GM21390 (cell line): Measurements from ENCODE around the gene NMUR1.

ENCODE experiments used
- ATAC-seq: cut with Tn5 transposase; IDR thresholded peaks from one replicate; pipeline ENCODE4 v1.9.1; 2021; ENCODE audit not compliant: unreplicated experiment

The NMUR1 gene

DNA sequence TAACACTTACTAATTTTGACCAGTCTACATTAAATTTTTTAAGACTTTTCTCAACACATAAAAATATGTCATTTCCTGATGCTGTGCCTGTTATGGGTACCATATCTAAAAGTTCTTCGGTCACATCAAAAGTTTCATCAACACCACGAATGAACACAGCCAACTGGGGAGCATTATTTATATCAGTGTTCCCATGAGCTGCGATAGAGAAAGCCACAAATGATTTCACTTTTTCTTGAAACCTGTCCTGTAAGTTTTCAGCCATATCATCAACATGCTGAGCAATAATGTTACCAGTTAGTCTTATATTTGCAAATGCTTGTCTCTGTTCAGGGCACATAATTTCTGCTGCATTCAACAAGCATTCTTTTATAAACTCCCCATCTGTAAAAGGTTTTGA lies 35.6 kb downstream of the NMUR1 start:
- ATAC-seq = no peak

DNA sequence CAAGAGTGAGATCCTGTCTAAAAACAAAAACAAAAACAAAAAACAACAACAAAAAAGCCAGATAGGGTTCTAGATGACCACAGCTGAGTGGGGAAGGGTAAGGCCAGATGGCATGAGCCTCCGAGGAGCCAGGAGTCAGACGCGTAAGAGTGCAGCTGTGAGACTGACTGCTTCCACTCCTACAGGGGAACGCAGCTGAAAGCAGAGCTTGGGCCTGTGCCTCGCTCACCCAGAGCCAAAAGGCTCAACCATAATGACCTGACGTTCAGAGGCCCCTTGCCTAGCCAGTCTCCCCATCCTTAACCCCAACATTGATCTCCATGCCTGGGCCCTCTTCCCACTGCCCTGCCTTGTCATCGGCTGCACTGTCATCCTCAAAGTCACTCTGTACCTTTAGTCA lies 39.4 kb downstream of the NMUR1 start:
- ATAC-seq = no peak

DNA sequence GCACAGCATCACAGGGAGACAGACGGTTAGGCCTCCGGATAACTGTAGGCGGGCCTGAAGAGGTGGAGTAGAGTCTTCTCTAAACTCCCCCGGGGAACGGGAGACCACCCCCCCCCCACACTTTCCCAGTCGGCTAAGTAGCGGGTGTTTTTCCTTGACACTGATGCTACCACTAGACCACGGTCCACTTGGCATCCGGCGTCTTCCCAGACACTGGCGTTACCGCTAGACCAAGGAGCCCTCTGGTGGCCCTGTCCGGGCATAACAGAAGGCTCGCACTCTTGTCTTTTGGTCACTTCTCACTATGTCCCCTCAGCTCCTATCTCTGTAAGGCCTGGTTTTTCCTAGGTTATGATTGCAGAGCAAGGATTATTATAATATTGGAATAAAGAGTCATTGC lies 40.3 kb downstream of the NMUR1 start:
- ATAC-seq = no peak

DNA sequence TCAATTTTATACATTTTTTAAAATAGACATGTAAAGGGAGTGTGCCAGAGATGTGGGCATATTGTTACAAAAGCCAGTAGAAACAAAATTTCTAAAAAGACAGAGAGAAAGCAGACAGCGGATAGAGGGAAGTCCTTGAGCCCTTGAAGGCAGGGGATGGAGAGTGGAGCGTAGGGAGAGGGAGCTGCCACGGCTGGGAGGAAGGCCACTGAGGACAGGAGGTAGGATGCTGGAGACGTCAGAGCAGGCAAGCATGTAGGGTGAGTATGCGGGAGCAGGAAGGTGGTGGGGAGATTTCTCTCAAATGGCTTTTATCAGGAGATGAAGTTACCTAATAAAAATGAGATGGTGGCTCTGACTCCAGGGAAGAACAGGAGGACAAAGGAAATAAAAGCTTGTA lies 41.9 kb downstream of the NMUR1 start:
- no peak for ATAC-seq

- no peak for ATAC-seq
Observed at GRCh38 chr2:231486851-231487596, 43.2 kb downstream of the NMUR1 start.

DNA sequence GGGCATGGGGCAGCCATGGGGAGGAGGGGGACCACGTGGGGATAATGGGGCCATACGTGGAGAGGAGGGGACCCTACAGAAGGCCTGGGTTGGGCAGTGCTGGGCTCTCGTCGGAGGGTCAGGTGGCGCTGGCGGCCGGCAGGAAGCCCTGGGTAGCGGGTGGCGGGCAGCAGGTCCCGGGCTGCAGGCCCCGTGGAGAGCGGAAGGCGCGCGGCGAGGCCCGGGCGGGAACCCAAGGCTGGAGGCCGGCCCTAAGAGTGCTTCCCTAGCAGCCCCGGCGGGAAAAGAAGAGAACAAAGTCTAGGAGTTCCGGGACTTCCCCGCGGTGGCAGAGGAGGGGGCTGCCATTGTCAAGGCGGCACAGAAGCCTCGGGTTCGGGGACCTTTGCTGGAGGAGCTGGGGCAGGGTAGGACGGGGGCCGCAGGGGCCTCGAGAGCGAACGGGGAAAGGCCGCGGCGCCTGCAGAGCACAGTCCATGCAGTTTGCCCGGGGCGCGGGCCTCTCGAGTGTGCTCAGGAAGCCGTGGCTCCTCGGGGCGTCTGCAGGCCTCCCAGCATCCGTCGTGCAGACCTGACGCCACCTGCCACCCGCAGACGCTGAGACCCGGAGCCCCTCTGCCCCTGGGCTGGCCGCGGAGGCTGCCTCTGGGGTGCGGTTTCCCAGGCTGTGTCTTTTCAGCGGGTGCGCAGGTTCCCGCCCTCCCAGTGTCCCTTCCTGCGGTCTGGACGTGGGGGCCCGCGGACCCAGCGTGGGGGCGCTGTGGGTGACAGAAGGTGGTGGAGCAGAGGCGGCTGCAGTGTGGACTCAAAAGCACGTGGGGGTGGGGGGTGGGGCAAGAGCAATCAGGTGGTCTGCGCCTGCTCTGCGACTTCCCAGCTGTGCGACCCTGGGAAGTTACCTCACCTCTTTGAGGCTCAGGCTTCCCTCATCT lies 46.6 kb downstream of the NMUR1 start:
- no peak for ATAC-seq

DNA sequence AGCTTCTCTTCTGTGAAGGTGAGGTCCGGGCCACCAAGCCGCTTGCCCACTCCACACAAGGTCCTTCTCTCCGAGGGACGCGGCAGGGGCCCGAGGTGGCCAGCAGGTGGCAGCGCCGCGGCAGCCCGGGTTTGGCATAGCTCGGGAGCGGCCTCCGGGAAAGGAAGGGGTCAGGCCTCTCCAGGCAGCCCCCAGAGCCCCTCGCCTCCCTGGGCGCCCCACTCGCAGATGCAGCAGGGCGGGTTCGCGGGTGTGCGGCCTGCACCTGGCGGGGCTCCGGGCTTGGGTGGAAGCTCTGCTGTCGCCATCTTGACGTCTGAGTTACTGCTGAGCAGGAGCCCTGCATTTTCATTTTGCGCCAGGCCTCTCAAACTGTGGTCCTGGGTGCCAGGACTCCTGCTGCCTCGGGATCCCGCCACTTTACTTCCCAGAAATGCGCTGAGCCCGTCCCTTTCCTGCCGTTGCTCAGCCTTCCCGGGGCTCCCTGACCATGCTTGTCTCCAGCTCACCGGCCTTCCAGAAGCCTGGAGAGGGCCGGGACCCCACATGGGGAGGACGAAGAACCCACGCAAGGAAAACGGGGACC lies 47.3 kb downstream of the NMUR1 start:
- ATAC-seq = peak; percentile 66

DNA sequence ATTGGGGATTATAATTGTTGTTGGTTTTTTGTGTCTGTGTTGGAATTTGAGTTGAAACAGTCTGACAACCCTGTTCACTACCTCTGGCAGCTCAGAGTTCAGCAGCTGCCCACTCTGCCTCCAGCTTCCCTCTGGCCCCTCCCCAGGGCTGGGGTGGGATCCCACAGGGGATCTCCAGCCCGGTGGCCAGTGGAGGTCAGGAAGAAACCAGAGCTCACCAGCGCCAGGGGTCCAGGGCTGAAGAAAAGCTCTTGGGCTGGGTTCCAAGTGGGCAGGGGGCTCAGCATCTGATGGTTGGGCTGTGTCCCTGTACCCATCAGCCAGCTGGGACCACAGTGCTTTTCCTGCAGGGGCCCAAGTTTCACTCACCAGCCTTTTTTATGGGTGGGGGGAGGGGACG lies 49.5 kb downstream of the NMUR1 start:
- no peak for ATAC-seq

GRCh38 chr2:231479455-231479854 lies 50.8 kb downstream of the NMUR1 start:
- no peak for ATAC-seq

- ATAC-seq = no peak
Observed at GRCh38 chr2:231476920-231477319, 53.3 kb downstream of the NMUR1 start.

DNA sequence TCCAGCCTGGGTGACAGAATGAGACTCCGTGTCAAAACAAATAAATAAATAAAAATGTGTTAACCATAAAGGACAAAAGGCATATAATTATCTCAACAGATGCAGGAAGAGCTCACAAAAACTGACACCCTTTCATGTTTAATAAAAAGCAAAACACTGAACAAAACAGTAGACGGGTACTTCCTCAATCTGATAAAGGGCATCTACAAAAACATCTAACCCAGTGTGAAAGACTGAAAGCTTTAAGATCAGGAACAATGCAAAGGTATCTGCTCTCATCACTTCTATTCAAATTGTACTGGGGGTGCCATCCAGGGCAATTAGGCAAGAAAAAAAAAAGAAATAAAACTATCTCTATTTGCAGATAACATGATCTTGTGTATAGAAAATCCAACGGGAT lies 54.3 kb downstream of the NMUR1 start:
- ATAC-seq = no peak
